H1 (cell line): ENCODE results near the gene LRRC14B.

ENCODE experiments used
- EGR1 ChIP-seq: IDR thresholded peaks from 2 replicates; pipeline ENCODE4 v1.6.1; 2011; ENCODE audit warnings: low read depth, low read length, borderline replicate concordance
- EZH2 ChIP-seq: fragments of 200-600 bp; sonication (generic); IDR thresholded peaks from 2 replicates; pipeline ENCODE4 v1.7.1; 2012; ENCODE audit warnings: low read depth, mild to moderate bottlenecking, moderate library complexity, low read length, inconsistent platforms; ENCODE audit not compliant: severe bottlenecking
- POLR2A ChIP-seq, 2 experiments: IDR thresholded peaks; 1 replicate in 1 of 2; 2 replicates in 1 of 2; pipeline ENCODE4 v1.6.1; 2011; ENCODE audit warnings: low read depth in 2 of 2, low read length in 2 of 2, mild to moderate bottlenecking in 2 of 2; ENCODE audit errors: control extremely low read depth in 1 of 2
- SIN3A ChIP-seq, 2 experiments: IDR thresholded peaks in 1 of 2; conservative IDR thresholded peaks in 1 of 2; 2 replicates each; pipeline ENCODE4 v1.6.1; 2011 to 2012; ENCODE audit warnings: low read length in 2 of 2, improper control_type of control experiment in 1 of 2, low read depth in 1 of 2, mild to moderate bottlenecking in 1 of 2
- TAF1 ChIP-seq: IDR thresholded peaks from 2 replicates; pipeline ENCODE4 v1.6.1; 2011; ENCODE audit warnings: mild to moderate bottlenecking, low read depth, low read length
- TF ChIP-seq, protein P1 (sequence below), 3 experiments: IDR thresholded peaks; 1 replicate in 2 of 3; 2 replicates in 1 of 3; pipeline versions ENCODE4 v1.5.1 to v1.6.1; 2011; ENCODE audit warnings: low read length in 3 of 3, mild to moderate bottlenecking in 3 of 3, inconsistent platforms in 2 of 3, low read depth in 1 of 3, moderate library complexity in 1 of 3; ENCODE audit not compliant: insufficient read depth in 1 of 3; ENCODE audit errors: control extremely low read depth in 1 of 3
- TF ChIP-seq, protein P2 (sequence below): IDR thresholded peaks from 2 replicates; pipeline ENCODE4 v1.6.1; 2011; ENCODE audit warnings: low read length, improper control_type of control experiment

DNA sequence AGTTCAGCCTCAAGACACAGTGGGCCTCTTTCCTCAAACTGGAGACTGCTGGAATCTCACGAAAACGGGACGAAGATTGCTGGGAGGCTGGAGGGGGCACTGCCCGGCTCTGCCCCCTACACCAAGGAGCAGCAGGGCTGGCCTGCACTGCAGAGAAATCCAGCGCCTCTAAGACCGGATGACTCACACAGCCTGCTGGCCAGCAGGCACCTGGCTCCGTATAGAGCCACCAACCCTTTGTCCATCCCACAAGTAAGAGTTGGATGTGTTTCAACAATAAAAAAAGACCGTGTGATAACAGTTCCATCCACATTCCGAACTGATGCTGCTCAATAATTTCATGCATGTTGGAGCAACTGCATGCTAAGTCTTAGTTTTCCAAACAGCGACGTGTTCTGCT, 15.1 kb downstream of the LRRC14B start:
- TF ChIP-seq EGR1 (no peak), TAF1 (no peak), SIN3A (conservative IDR thresholded peaks at IDR 0.05 in 1 of 2, IDR thresholded peaks at IDR 0.05 in 1 of 2; ENCODE audit: low read depth in 1 of 2, low read length in 2 of 2) (no peak), POLR2A (IDR thresholded peaks at IDR 0.05; ENCODE audit: control extremely low read depth in 1 of 2, low read depth in 2 of 2, low read length in 2 of 2) (no peak), EZH2 (no peak)
- TF ChIP-seq, protein P1, sequence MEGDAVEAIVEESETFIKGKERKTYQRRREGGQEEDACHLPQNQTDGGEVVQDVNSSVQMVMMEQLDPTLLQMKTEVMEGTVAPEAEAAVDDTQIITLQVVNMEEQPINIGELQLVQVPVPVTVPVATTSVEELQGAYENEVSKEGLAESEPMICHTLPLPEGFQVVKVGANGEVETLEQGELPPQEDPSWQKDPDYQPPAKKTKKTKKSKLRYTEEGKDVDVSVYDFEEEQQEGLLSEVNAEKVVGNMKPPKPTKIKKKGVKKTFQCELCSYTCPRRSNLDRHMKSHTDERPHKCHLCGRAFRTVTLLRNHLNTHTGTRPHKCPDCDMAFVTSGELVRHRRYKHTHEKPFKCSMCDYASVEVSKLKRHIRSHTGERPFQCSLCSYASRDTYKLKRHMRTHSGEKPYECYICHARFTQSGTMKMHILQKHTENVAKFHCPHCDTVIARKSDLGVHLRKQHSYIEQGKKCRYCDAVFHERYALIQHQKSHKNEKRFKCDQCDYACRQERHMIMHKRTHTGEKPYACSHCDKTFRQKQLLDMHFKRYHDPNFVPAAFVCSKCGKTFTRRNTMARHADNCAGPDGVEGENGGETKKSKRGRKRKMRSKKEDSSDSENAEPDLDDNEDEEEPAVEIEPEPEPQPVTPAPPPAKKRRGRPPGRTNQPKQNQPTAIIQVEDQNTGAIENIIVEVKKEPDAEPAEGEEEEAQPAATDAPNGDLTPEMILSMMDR (IDR thresholded peaks at IDR 0.05; ENCODE audit: control extremely low read depth in 1 of 3, insufficient read depth in 1 of 3, low read depth in 1 of 3, low read length in 3 of 3): no peak
- TF ChIP-seq, protein P2, sequence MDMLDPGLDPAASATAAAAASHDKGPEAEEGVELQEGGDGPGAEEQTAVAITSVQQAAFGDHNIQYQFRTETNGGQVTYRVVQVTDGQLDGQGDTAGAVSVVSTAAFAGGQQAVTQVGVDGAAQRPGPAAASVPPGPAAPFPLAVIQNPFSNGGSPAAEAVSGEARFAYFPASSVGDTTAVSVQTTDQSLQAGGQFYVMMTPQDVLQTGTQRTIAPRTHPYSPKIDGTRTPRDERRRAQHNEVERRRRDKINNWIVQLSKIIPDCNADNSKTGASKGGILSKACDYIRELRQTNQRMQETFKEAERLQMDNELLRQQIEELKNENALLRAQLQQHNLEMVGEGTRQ: no peak
